Measurements from ENCODE around the gene ATP1B3. TPM values are rescaled to one million over a fixed set of nuclear protein-coding genes. Genes with fewer than 3 reads are reported as not detected.

Gene ATP1B3
- total and polyA plus RNA-seq, 9 of the 15 experiments (the other 6 are each of a cell fraction or from before 2014, with no cell fraction given), result 48.3 to 202 (median 123) TPM

GRCh38 chr3:141894524-141895176 is 18.2 kb downstream of the ATP1B3 start:
- WGBS (ENCODE audit: insufficient coverage, low coverage, missing lambda C conversion rate), result 84% methylated on average over 5 of the region's 5 CpGs
- no peaks in the 10 kb centered on the region for H3K4me1 ChIP-seq (replicated peaks in 1 of 2; ENCODE audit: control insufficient read depth in 2 of 2, insufficient read depth in 2 of 2, low read length in 2 of 2)
- H3K9me1 ChIP-seq (ENCODE audit: control insufficient read depth, insufficient read depth, low read length), result no peaks in the 10 kb centered on the region
- H3K36me3 ChIP-seq (ENCODE audit: control insufficient read depth, insufficient read depth, low read length), result peaks cover 58% of the 10 kb centered on the region
- FAIRE-seq, result no peak
- H3K27me3 ChIP-seq (ENCODE audit: control insufficient read depth in 2 of 2, insufficient read depth in 2 of 2, low read length in 2 of 2), result no peaks in the 10 kb centered on the region
- no peak overlapping the region for H3K9ac ChIP-seq (ENCODE audit: insufficient read depth in 1 of 2, low read depth in 2 of 2, low read length in 2 of 2)
- in situ Hi-C loops (cut with MboI), result no loop called here
- no peak overlapping the region; the same call in 2 of the 3 replicates for H3K27ac ChIP-seq (ENCODE audit: extremely low read depth, low read depth, low read length)
- BruUV-seq (replicated peaks), result no TSS peak
- ATAC-seq, result no peak; the same call in 1 of the 3 replicates
- POLR2A ChIA-PET, result interaction anchor here (1.0 to 2.7 kb wide), 5 partner anchors 9 to 172 kb away, joined by 3 to 16 read pairs (median 3); partner anchors contain the start of gene ATP1B3
- no peak for DNase-seq (ENCODE audit: extremely low read depth in 1 of 4, low spot score in 3 of 4)
- CTCF ChIA-PET (ENCODE audit: low intra/inter-chr PET ratio), result no interaction called here
- H3K79me2 ChIP-seq (ENCODE audit: control insufficient read depth, insufficient read depth, low read length), result peaks cover 92% of the 10 kb centered on the region
- no peaks in the 10 kb centered on the region for H4K20me1 ChIP-seq (replicated peaks; ENCODE audit: control insufficient read depth, insufficient read depth, low read length)
- no peak overlapping the region for H3K4me2 ChIP-seq (ENCODE audit: insufficient read depth, low read length)
- H3K4me3 ChIP-seq, result no peak overlapping the region
- intact Hi-C loops (cut with micrococcal nuclease), result no loop called here
- no peaks in the 10 kb centered on the region for H3K9me3 ChIP-seq (replicated peaks; ENCODE audit: control insufficient read depth, insufficient read depth, low read depth, low read length)
- H2AFZ ChIP-seq (ENCODE audit: low read depth, low read length), result no peak overlapping the region
- TF ChIP-seq FOXK2 (conservative IDR thresholded peaks at IDR 0.05 in 1 of 2, IDR thresholded peaks at IDR 0.05 in 1 of 2; ENCODE audit: low read depth in 2 of 2), result no peak
- TF ChIP-seq ZFPM2 (CRISPR knock-in tag; IDR thresholded peaks at IDR 0.05), result no peak
- TF ChIP-seq ZNF75A (CRISPR knock-in tag; IDR thresholded peaks at IDR 0.05), result no peak
- no peak for TF ChIP-seq MCM5 (IDR thresholded peaks at IDR 0.05; ENCODE audit: low read depth)
- no peak for TF ChIP-seq ZNF24 (IDR thresholded peaks at IDR 0.05)
- TF ChIP-seq NELFE (IDR thresholded peaks at IDR 0.05; ENCODE audit: insufficient read depth, insufficient read length), result no peak
- TF ChIP-seq TARDBP (IDR thresholded peaks at IDR 0.05), result no peak
- TF ChIP-seq MNT (conservative IDR thresholded peaks at IDR 0.05), result no peak
- TF ChIP-seq ZNF780A (CRISPR knock-in tag; IDR thresholded peaks at IDR 0.05), result no peak
- TF ChIP-seq IRF9 (tag; IDR thresholded peaks at IDR 0.05), result 0 out of 2 replicates have a peak, but pooled peaks have one; percentile 60
- TF ChIP-seq ZNF76 (CRISPR knock-in tag; IDR thresholded peaks at IDR 0.05; ENCODE audit: borderline replicate concordance), result no peak
- TF ChIP-seq, protein P1, sequence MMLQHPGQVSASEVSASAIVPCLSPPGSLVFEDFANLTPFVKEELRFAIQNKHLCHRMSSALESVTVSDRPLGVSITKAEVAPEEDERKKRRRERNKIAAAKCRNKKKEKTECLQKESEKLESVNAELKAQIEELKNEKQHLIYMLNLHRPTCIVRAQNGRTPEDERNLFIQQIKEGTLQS (IDR thresholded peaks at IDR 0.05), result peak; percentile 35
- TF ChIP-seq, protein P1 (CRISPR knock-in tag; conservative IDR thresholded peaks at IDR 0.05), result no peak
- TF ChIP-seq CEBPB (tag; IDR thresholded peaks at IDR 0.05), result peak; percentile 97
- no peak for TF ChIP-seq NBN (IDR thresholded peaks at IDR 0.05; ENCODE audit: low read depth)
- peak; percentile 26; the same call in 1 of the 2 replicates for TF ChIP-seq BHLHE40 (IDR thresholded peaks at IDR 0.05; ENCODE audit: low read length)
- TF ChIP-seq CEBPG (CRISPR knock-in tag; IDR thresholded peaks at IDR 0.05), result peak; percentile 75
- TF ChIP-seq CEBPG (tag; conservative IDR thresholded peaks at IDR 0.05 in 1 of 2, IDR thresholded peaks at IDR 0.05 in 1 of 2), result peak; percentile 78 to 84
- TF ChIP-seq SRF (CRISPR knock-in tag; IDR thresholded peaks at IDR 0.05), result no peak
